Fibroblast of lung (primary cell): Measurements from ENCODE around the gene TOMM7. TPM values are rescaled to one million over a fixed set of nuclear protein-coding genes. Genes with fewer than 3 reads are reported as not detected.
"Not testable (repeated sequence)": the region's sequence is repeated elsewhere in the genome, so short reads cannot be mapped to it uniquely, and the experiment has no call there.

Experiments used
- DNase-seq, 2 donors: peaks; one replicate each; pipeline versions ENCODE4 v3.0.0 to v3.0.0-alpha.2; 2010; ENCODE audit warnings: low read depth in 2 of 2
- H2AFZ ChIP-seq: 2 replicates; pipeline ENCODE4 v1.5.1; 2012; ENCODE audit warnings: low read length, control low read depth, inconsistent platforms
- H3K27ac ChIP-seq: 2 replicates; pipeline ENCODE4 v1.5.1; 2011; ENCODE audit warnings: low read length, control low read depth; ENCODE audit not compliant: insufficient read depth
- H3K27me3 ChIP-seq: 2 replicates; pipeline ENCODE4 v1.5.1; 2011; ENCODE audit warnings: mild to moderate bottlenecking, low read length; ENCODE audit not compliant: control insufficient read depth, insufficient read depth
- H3K36me3 ChIP-seq: 2 replicates; pipeline ENCODE4 v1.5.1; 2011; ENCODE audit warnings: low read length; ENCODE audit not compliant: control insufficient read depth, insufficient read depth
- H3K4me1 ChIP-seq: 2 replicates; pipeline ENCODE4 v1.5.1; 2011; ENCODE audit warnings: low read length; ENCODE audit not compliant: control insufficient read depth, insufficient read depth; ENCODE audit errors: extremely low read depth
- H3K4me2 ChIP-seq: 2 replicates; pipeline ENCODE4 v1.5.1; 2011; ENCODE audit warnings: low read length, control low read depth; ENCODE audit not compliant: insufficient read depth; ENCODE audit errors: extremely low read depth
- H3K4me3 ChIP-seq, 4 experiments: fragments of 200-600 bp in 1 of 4; sonication (generic) in 1 of 4; replicated peaks in 1 of 4; 2 replicates each; pipeline ENCODE4 v1.5.1; 2011 to 2016; ENCODE audit warnings: low read length in 4 of 4, low read depth in 3 of 4, mild to moderate bottlenecking in 3 of 4, control low read depth in 2 of 4, inconsistent platforms in 1 of 4, mixed read lengths in 1 of 4; ENCODE audit not compliant: insufficient read depth in 1 of 4; ENCODE audit errors: control extremely low read depth in 1 of 4
- H3K79me2 ChIP-seq: 2 replicates; pipeline ENCODE4 v1.5.1; 2012; ENCODE audit warnings: mild to moderate bottlenecking, low read length, inconsistent platforms; ENCODE audit not compliant: control insufficient read depth, insufficient read depth
- H3K9ac ChIP-seq: 2 replicates; pipeline ENCODE4 v1.5.1; 2011; ENCODE audit warnings: mild to moderate bottlenecking, low read length, control low read depth; ENCODE audit not compliant: insufficient read depth
- H3K9me3 ChIP-seq: 2 replicates; pipeline ENCODE4 v1.5.1; 2012; ENCODE audit warnings: low read depth, low read length; ENCODE audit not compliant: control insufficient read depth, insufficient read depth
- H4K20me1 ChIP-seq: 2 replicates; pipeline ENCODE4 v1.5.1; 2011; ENCODE audit warnings: low read length; ENCODE audit not compliant: control insufficient read depth, insufficient read depth; ENCODE audit errors: extremely low read depth
- EZH2 ChIP-seq: IDR thresholded peaks from 2 replicates; pipeline ENCODE4 v1.5.1; 2012; ENCODE audit warnings: low read length, control low read depth, mild to moderate bottlenecking; ENCODE audit errors: missing control alignments
- polyA plus RNA-seq, 2 donors: library from polyadenylated mRNA; depleted of rRNA in 1 of 2; stranded (reverse) in 1 of 2; unstranded in 1 of 2; fragments of >200 nt; gene quantifications; 2 replicates each; pipeline ENCODE4 v1.2.1, GENCODE V29; 2011 to 2012; ENCODE audit warnings: missing spikeins in 1 of 2
- total RNA-seq: library from RNA; depleted of rRNA; stranded (reverse); fragments of >200 nt; gene quantifications from 2 replicates; pipeline ENCODE4 v1.2.1, GENCODE V29; 2014
- TF ChIP-seq, protein P1 (sequence below), 2 donors: IDR thresholded peaks in 1 of 2; conservative IDR thresholded peaks in 1 of 2; 1 replicate in 1 of 2; 2 replicates in 1 of 2; pipeline ENCODE4 v1.5.1; 2011 to 2012; ENCODE audit warnings: low read length in 2 of 2, control low read depth in 1 of 2, inconsistent platforms in 1 of 2, low read depth in 1 of 2, mild to moderate bottlenecking in 1 of 2

The TOMM7 gene
- total and polyA plus RNA-seq, 2 donors (not counting 1 experiment from before 2014, with no cell fraction given), result 239 to 275 TPM

GRCh38 chr7:22841954-22842353 is 19.3 kb upstream of the TOMM7 start:
- DNase-seq, result peak in 1 of 2 donors; percentile 58
- H2AFZ ChIP-seq, result no peak overlapping the region
- no peaks in the 10 kb centered on the region for H3K27me3 ChIP-seq
- H3K4me3 ChIP-seq, result no peak overlapping the region
- H3K36me3 ChIP-seq, result no peaks in the 10 kb centered on the region
- H4K20me1 ChIP-seq, result no peaks in the 10 kb centered on the region
- TF ChIP-seq, protein P1, sequence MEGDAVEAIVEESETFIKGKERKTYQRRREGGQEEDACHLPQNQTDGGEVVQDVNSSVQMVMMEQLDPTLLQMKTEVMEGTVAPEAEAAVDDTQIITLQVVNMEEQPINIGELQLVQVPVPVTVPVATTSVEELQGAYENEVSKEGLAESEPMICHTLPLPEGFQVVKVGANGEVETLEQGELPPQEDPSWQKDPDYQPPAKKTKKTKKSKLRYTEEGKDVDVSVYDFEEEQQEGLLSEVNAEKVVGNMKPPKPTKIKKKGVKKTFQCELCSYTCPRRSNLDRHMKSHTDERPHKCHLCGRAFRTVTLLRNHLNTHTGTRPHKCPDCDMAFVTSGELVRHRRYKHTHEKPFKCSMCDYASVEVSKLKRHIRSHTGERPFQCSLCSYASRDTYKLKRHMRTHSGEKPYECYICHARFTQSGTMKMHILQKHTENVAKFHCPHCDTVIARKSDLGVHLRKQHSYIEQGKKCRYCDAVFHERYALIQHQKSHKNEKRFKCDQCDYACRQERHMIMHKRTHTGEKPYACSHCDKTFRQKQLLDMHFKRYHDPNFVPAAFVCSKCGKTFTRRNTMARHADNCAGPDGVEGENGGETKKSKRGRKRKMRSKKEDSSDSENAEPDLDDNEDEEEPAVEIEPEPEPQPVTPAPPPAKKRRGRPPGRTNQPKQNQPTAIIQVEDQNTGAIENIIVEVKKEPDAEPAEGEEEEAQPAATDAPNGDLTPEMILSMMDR (conservative IDR thresholded peaks at IDR 0.05 in 1 of 2, IDR thresholded peaks at IDR 0.05 in 1 of 2; ENCODE audit: low read depth in 1 of 2, low read length in 2 of 2), result no peak
- TF ChIP-seq EZH2, result no peak
- no peak overlapping the region for H3K4me2 ChIP-seq
- no peaks in the 10 kb centered on the region for H3K4me1 ChIP-seq
- no peak overlapping the region for H3K27ac ChIP-seq
- H3K9me3 ChIP-seq, result no peaks in the 10 kb centered on the region
- no peak overlapping the region for H3K9ac ChIP-seq
- no peaks in the 10 kb centered on the region for H3K79me2 ChIP-seq

- no peak for DNase-seq
- Histone ChIP-seq H4K20me1 (no peaks in the 10 kb centered on the region), H3K4me2 (no peak overlapping the region), H3K4me1 (no peaks in the 10 kb centered on the region), H3K4me3 (no peak overlapping the region), H2AFZ (no peak overlapping the region), H3K36me3 (no peaks in the 10 kb centered on the region), H3K9me3 (no peaks in the 10 kb centered on the region), H3K9ac (no peak overlapping the region), H3K27me3 (no peaks in the 10 kb centered on the region), H3K79me2 (no peaks in the 10 kb centered on the region), H3K27ac (no peak overlapping the region)
- TF ChIP-seq, protein P1 (conservative IDR thresholded peaks at IDR 0.05 in 1 of 2, IDR thresholded peaks at IDR 0.05 in 1 of 2; ENCODE audit: low read depth in 1 of 2, low read length in 2 of 2), result no peak
- TF ChIP-seq EZH2, result no peak
Measured at GRCh38 chr7:22837308-22837707, 14.7 kb upstream of the TOMM7 start.

GRCh38 chr7:22836506-22836905 is 13.9 kb upstream of the TOMM7 start:
- not testable (repeated sequence) for H4K20me1 ChIP-seq, H3K27ac ChIP-seq, H3K4me2 ChIP-seq

More at GRCh38 chr7:22836506-22836905, 13.9 kb upstream of the TOMM7 start:
- H3K4me1 ChIP-seq, H3K9me3 ChIP-seq, H3K36me3 ChIP-seq, DNase-seq, H2AFZ ChIP-seq, H3K27me3 ChIP-seq, H3K79me2 ChIP-seq, H3K9ac ChIP-seq, H3K4me3 ChIP-seq: not testable (repeated sequence)
